HG03521 (cell line): ENCODE measurements around the gene MTCL1.

ENCODE experiments used
- ATAC-seq: cut with Tn5 transposase; IDR thresholded peaks from one replicate; pipeline ENCODE4 v1.9.1; 2021; ENCODE audit warnings: mild to moderate bottlenecking, moderate library complexity; ENCODE audit not compliant: unreplicated experiment

The MTCL1 gene

DNA sequence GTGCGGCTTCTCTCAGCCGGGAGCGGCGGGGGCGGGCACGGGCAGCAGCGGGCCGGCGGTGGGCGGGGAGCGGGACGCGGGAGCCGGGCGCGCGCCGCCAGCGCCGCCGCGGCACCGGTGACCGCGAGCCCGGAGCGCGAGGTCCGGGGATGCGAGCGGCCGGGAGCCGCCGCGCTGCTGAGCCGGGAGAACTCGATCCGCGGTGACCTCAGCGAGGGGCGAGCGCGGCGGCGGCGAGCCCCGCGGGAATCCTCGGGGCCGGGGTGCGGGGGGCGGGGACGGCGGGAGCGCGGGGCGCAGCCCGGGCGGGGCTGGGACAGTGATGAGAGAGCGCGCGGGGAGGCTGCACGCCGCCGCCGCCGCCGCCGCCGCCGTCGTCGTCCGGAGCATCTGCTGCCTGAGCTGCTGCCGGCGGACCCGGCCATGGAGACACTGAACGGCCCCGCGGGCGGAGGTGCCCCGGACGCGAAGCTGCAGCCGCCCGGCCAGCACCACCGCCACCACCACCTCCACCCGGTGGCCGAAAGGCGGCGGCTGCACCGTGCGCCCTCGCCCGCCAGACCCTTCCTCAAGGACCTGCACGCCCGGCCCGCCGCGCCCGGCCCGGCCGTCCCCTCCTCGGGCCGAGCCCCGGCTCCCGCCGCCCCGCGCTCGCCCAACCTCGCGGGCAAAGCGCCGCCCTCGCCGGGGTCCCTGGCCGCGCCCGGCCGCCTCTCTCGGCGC, at the start of gene MTCL1:
Gene MTCL1 (plus strand): TSS at position 319 of the 723 bp plus-strand sequence. CDS start 105 bp downstream, at position 424.
- ATAC-seq = peak; percentile 42

DNA sequence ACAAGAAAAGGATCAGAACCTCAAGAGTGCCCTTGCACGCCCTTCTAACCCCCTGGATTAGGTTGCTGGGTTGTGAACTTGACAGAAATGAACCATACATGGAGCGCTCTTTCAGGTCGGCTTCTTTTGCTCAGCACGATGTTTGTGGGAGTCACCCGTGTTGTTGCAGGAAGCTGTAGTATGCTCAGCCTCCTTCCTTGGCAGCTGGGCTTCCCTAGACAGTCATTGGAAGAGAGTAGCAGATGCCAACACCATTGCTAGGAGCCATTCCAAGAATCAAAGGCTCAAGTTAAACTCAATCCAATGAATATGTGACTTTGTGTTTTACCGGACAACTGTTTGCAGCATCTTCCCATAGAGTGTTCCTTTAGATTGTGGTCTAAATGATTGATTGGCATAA, 49.1 kb upstream of the MTCL1 start:
- ATAC-seq = no peak

DNA sequence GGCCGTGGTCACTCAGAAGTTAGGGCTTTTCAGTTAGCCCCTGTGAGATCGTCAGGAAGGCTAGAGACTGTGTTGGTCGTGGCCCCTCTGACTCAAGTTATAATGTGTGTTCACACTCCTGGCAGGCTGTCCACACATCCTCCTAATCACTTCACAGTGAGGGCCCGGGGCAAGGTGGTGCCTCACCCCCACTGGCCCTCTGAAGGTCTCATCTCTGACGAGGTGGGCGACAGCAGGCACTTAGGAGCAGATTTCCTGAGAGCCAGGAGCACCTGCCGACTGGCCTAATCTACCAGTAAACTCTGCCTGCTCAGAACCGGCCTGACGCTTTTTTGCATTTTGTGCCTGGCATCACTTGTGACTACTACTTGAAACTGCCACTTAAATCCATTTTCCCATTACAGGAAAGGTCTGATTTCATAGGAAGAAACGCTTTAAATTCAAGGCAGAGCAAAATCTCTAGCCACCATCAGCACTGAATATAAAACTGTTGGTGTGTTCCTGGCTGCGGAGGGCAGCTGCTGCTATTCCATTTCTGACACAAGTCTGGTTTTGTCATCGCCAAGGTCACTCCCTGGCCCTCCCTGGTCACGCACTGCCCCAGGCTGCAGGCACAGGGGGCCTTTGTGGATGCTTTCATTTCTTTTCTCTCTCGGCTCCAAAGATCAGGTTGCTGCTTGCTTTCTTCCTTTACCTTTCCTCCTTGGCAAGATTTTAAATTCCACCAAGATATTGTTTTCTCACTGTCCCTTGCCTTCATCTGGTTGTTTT, 48.1 kb upstream of the MTCL1 start:
- no peak for ATAC-seq

DNA sequence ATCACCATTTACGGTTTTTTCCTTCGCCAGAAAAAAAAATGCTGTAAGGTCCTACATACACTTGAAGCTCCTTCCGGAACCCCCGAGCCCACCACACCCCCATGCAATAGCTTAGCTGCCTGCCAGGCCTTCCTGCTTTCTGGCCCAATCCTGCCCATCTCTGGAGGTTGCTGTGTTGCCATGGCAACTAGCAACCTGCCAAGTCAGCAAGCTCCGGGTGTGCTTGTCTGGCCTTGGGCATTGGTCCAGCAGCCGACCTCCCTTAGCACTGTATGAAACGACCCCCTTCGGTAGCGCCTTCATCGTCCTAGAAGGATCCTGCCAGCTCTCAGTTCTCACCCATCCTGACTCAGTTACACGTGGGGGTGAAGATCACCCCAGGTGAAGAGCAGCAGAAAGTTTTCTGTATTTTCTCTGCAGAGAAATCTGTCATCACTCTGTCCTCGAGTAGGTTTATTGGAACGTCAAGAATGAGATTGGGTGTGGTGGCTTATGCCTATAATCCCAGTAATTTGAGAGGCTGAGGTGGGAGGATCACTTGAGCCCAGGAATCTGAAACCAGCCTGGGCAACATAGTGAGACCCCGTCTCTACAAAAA, 47.4 kb upstream of the MTCL1 start:
- ATAC-seq = no peak

DNA sequence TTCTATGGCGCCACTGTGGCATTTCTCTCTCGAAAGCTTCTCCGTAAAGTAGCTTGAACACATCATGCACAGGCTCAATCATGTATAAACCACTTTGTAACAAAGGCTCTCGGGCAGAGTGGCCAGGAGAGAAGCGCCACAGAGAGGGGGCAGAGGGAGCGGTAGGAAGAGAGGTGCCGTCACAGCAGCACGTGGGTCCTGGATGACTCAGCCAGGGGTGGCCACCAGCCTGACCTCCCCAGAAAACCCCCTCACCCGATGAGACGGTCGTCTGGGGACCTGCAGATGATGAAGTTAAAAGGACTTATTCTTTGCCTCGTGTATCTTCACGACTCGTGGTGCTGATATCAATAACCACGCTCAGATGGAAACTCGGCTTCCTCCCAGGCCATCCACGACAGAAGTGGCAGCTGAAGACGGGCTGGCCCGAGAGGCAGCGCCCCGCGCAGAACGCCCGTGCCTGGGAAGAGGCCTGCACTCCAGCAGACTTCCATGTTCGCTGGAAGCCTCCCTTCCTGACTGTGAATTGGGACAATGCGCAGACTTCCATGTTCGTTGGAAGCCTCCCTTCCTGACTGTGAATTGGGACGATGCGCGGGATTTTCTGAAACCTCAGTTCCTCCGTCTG, 46.4 kb upstream of the MTCL1 start:
- ATAC-seq = no peak

DNA sequence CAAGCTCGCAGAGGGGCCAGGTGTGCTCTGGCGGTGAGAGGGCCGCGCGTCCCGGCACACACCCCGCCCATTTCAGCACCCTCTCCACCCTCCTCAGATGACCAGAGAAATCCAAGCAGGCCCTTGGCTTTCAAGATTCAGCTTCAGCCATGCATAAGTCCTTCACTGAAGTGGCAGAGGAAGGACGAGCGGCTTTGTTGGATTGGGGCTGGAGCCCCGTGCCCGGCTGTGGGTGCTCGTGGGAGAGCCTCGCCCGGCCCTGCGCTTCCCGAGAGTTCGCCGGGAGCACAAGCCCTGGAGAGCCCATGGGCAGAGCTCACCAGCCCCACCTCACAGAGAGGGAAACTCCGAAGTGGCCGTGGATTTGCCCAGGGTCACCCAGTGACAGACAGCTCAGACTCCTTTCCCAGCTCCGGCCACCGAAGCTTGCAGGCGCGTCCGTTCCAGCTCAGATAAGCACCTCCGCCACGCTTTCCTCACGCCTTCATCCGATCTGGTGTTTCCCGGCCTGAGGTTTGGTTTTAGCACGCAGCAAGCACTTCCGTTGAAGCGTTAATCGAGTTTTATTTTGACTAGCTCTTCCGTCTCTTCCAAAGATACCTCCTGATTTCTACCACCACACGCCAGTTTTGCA, 45.6 kb upstream of the MTCL1 start:
- ATAC-seq = no peak

DNA sequence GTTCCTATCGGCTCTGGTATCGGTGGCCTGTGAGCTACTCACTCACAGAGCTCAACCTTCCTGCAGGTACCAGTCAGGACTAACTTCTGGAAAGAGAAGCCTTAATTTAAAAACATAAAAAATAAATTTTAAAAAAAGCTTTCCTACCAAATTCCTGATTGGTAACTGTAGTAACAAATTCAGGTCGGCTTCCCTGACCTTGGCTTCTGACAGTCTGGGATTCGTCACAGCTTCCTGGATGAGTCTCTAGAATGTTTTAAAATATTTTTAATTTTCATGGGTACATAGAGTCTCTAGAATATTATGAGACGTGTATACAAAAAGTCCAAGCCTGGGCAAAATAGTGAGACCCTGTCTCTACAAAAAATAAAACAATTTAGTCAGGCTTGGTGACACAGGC, 45.0 kb upstream of the MTCL1 start:
- no peak for ATAC-seq

DNA sequence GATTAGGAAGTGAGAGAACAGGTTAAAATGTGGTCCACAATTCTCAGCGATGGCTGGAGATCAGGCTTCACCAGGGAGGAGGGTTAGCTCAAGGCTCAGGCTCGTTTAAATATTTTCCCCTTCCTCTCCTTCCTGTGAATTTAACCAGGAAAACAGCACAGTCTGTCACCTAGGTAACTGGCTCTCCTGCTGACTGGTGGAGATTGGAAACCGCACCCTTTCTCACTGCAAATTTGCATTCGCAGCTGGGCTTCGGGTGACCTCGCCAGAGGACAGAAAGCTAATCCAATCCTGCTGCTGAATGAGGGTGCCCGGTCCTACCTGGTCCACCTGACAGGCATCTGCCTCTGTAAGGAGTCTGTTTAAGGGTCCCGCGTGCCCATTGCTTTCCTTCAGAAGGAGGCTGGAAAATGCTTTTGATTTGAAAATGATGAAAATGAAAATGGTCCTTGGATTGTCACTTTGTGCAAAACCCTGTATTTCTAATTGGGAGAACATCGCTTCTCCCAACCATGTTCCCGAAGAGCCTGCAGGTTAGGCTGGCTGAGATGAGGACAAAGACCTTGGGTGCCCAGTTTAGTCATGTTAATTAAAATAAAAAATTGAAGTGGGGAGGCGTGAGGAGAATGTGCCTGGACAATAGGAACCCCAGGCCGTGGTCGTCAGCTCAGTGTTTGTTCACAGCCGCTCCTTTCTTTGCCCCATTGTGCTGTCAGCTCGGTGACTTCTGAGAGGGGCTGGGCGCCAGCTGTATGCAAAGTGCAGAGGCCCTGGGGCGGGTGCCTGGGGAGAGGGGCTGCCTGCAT, 43.4 kb upstream of the MTCL1 start:
- no peak for ATAC-seq

DNA sequence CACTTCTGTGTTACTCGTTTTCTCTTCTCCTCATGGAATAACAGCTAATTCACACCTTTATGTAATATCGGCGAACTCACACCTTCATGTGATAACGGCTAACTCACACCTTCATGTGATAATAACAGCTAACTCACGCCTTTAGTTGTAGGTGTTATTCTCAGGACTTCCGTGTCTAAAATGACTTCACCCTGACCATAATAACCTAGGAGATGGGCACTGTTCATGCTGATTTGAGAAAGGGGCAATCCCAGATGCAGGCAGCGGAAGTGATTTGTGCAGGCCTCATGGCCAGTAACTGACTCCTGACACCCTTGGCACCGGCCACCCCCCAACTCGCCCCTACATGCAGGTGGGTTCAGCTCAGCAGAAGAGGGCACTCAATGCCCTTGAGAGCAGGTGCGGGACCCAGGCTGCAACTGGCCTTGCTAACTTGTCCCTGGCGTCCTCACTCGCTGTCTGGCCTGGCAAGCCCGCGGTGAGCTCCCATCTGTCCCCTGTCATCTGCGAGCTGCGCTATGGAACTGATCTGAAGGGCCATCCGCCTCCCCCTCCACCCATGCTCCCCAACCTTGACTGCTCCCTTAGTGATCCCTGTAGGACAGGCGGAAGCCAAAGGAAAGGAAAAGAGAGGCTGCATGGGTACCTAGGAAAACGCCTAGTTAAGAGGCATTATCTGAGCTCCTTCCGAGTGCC, 42.6 kb upstream of the MTCL1 start:
- no peak for ATAC-seq

DNA sequence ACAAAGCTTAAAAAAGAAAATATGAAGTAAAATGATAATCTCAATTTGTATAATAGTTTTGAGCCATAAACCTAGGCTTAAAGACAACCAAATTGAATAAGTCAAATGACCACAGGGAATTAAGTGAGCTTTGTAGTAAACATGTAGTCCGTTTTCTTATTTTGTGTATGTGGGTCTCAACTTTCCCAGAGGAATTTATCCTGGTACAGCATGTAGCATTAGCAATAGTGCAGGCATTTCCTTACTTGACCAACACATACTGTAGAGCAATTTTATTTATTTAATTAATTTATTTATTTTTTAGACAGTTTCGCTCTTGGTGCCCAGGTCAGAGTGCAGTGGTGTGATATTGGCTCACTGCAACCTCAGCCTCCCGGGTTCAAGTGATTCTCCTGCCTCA, 37.5 kb upstream of the MTCL1 start:
- no peak for ATAC-seq

DNA sequence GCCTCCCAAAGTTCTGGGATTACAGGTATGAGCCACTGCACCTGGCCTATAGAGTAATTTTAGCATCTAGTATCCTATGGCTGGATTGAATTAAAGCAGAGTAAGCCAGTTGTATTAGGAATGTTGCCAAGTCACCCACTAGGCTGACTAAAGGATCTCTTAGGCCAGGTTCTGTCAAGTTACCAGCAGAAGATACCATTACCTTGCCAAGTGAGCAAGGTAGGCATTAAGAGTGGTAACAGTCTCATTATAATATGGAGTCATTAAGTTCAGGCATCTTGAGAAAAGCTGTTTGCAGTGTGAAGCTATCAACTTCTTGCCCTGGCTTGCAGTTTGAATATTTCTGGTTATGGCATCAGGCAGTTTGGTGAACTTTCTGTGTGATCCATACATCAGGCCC, 37.0 kb upstream of the MTCL1 start:
- no peak for ATAC-seq

DNA sequence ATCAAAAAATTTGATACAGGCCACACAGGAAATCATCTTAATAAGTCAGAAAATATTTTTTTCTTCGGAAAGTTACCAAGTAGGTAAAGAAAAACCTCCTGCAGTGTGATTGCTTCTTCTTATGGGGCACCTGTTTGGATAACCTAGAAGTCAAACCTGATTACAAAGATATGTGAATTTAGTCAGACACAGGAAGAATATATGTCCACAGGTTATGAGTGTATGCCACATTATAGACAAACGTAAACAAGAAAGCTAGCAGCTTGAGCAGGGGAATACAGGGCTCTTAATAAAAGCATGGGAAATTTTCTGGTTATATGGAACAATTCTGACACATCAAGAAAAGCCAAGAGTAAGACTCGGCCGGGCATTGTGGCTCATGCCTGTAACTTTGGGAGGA, 35.8 kb upstream of the MTCL1 start:
- ATAC-seq = no peak

DNA sequence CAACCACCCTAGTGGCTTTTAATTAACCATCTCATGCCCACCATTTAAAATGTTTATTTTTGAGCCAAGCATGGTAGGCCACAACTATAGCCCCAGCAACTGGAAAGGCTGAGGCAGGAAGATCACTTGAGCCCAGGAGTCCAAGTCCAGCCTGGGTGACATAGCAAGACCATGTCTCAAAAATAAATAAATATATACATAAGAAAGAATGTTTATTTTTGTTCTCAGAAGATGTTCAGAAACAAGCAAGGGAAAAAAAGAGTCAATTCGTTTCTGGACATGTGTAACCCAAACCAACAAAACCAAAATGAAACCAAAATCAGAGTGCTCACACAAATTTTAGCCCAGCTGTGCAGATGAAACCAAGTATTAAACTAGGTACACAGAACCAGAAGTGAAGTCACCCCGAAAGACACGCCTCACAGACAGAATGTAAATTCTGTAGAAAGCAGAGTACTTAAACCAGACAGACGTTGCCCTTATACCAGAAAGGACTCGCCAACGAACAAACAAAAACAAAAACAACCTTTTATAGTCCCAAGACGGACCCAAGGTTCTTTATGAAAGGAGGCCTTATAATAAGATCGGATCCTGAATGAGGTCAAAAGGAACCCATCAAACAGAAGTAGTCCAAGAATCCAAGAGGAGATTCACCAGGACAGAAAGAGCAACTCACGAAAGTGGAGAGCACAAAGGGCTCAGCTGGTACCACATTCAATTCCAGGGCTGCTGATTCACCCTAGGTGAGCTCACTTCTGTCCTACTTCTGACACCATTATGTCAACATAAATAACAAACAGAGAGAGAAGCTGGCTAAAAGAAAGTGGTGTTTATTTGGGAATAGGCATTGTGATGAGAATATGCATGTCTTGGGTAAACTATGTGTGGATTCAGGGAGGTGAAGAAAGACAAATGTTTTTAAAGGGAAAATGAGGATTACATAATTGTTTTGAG, 31.8 kb upstream of the MTCL1 start:
- peak; percentile 88 for ATAC-seq

DNA sequence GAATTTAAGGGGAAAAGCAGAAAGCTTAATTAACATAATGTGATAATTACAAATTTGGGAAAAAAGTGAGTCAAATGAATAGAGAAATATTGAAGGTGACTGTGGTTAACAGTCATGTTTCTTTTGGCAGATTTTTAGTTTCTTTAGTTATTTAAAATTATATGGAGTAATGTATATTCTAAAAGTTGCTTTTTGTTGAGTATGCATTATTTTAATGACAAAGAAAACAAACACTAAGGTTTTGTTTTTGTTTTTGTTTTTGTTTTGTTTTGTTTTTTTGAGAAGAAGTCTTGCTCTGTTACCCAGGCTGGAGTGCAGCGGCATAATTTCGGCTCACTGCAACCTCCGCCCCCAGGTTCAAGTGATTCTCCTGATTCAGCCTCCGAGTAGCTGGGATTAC, 30.3 kb upstream of the MTCL1 start:
- no peak for ATAC-seq

DNA sequence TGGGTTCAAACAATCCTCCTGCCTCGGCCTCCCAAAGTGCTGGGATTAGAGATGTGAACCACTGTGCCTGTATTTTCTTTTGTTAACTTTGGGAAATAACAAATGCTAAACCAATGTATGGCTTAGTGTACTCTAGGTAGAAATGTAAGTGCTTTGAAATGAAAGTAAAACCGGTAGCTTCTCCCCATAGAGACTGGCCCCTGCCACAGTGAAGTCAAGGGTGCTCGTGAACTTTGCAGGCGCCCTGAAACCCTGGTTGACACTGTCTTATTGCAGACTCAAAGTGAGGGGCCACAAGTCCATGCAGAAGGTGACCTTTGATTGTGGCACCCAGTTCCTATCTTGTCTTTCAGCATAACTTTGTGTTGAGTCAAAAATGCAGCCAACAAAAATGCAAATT, 24.2 kb upstream of the MTCL1 start:
- no peak for ATAC-seq

DNA sequence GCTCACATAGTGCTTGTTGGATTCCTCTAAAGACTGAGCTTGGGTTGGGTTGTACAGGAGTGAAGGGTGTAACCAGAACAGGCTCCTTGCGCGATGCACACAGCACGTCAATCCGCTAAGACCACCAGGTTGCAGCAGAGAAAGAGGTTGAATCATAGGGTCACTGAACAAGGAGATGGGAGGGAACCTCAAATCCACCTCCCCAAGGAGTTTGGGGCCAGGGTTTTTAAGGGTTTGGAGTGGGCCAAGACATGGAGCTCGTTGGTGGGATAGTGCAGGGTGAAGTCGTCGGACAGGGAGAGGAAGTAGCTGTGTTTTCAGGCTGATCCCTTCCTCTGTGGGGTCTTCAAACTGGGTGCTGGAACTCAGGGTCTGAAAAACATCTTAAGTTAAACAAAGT, 20.8 kb upstream of the MTCL1 start:
- no peak for ATAC-seq

DNA sequence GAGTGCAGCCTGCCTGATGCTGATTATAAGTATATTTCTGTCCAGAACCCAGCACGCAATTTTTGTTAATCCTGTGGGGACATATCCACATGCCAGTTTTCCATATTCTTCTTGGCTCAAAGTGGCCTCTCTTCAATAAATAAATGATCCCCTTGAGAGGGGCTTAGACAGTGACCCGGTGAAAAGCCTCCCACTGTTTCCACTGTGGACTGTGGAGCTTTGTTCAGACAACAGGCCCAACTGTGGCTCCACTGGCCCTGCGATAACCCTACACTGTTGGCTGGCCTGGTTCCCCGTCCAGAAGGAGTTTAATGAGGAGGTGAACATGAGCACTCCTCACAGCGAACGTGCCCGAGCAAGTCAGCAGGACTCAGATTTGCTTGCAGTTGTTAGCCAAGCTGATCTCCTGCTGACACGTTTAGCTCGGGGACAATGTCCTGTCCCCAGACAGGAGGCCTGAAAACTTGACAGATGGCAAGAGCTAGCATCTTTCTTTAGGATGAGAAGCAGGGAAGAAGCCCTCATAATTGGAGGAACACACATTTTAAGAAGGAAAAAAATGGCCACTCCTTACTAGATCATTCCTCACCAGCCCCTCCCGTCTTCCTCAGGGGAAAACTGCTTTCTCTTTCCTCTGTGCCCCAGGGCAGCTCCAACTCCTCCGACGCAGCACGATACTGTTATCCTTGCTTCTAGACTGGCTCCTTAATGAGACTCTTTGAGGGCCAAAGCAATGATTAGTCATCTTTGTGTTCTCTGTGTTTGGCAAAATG, 20.0 kb upstream of the MTCL1 start:
- no peak for ATAC-seq

DNA sequence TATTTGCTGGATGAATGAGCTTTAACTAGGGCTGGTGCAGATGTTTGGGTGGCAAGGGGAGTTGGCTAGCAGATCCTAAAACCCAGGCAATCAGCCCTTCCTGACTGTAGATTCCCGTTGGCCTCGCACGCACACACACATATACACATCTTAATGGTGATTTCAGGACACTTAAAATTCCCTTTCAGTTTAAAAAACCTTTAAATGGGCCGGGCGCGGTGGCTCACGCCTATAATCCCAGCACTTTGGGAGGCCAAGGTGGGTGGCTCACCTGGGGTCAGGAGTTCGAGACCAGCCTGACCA, 19.5 kb upstream of the MTCL1 start:
- ATAC-seq = no peak
